Spleen (tissue), 7 donors: Measurements from ENCODE around the gene PTPRC.

Source experiments
- POLR2A ChIP-seq, 3 donors: fragments of 450-650 bp; IDR thresholded peaks; one replicate each; pipeline ENCODE4 v1.5.1; 2017; ENCODE audit warnings: antibody characterized with exemption in 3 of 3, mild to moderate bottlenecking in 1 of 3
- TF ChIP-seq, protein P1 (sequence below), 11 experiments: fragments of 200-600 bp in 7 of 11; fragments of 450-650 bp in 4 of 11; sonication (generic) in 4 of 11; IDR thresholded peaks in 8 of 11; conservative IDR thresholded peaks in 3 of 11; 1 replicate in 7 of 11; 2 replicates in 4 of 11; pipeline versions ENCODE4 v1.4.0 to v1.8.0; 2016 to 2021; ENCODE audit warnings: antibody characterized with exemption in 11 of 11, inconsistent platforms in 4 of 11, mild to moderate bottlenecking in 1 of 11
- donor health status: DM: no; HTN: no; CAD: no; lungs with moderate emphysema.
- donor health status: DM: no; HTN: no; CAD: no.
- donor health status: DM: no; HTN: no; CAD: no.

DNA sequence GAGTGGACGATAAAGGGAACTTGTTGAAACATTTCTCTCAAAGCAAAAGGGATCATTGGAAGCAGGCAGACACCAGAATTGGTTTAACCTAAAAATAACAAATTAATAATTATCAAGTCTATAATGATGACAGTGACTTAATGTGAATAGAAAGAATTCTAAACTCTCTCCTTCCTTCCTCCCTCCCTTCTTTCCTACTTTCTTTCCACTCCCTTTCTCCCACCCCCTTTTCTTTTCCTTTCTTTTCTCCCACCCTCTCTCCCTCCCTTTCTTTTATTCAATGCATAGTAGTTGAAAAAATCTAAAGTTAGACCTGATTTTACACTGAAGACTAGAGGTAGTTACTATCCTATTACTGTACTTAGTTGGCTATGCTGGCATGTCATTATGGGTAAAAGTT, 55.7 kb downstream of the PTPRC start:
- TF ChIP-seq, protein P1, sequence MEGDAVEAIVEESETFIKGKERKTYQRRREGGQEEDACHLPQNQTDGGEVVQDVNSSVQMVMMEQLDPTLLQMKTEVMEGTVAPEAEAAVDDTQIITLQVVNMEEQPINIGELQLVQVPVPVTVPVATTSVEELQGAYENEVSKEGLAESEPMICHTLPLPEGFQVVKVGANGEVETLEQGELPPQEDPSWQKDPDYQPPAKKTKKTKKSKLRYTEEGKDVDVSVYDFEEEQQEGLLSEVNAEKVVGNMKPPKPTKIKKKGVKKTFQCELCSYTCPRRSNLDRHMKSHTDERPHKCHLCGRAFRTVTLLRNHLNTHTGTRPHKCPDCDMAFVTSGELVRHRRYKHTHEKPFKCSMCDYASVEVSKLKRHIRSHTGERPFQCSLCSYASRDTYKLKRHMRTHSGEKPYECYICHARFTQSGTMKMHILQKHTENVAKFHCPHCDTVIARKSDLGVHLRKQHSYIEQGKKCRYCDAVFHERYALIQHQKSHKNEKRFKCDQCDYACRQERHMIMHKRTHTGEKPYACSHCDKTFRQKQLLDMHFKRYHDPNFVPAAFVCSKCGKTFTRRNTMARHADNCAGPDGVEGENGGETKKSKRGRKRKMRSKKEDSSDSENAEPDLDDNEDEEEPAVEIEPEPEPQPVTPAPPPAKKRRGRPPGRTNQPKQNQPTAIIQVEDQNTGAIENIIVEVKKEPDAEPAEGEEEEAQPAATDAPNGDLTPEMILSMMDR (IDR thresholded peaks at IDR 0.05 in 8 of 11, conservative IDR thresholded peaks at IDR 0.05 in 3 of 11), result no peak
- TF ChIP-seq POLR2A (IDR thresholded peaks at IDR 0.05), result no peak
